Measurements from ENCODE around the gene SNX3.

Gene SNX3

GRCh38 chr6:108203189-108204112, 57.4 kb downstream of the SNX3 start:
- DNase-seq (ENCODE audit: low read depth) = no peak

DNA sequence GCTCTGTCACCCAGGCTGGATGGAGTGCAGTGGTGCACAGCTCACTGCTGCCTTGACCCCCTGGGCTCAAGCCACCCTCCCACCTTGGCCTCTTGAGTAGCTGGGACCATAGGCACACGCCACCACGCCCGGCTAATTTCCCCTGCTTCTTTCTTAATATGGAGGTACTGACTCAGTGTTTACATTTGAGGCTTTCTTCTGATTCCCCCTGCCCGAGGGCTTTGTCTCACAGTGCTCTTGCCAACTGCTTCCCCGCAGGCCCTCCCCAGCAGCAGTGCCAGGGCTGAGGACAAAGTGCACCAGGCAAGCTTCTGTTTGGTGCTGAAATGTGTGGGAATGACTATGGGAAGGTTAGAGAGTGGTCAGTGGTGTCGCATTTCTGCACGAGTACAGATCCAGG, 60.2 kb downstream of the SNX3 start:
- no peak for DNase-seq (ENCODE audit: low read depth)

DNA sequence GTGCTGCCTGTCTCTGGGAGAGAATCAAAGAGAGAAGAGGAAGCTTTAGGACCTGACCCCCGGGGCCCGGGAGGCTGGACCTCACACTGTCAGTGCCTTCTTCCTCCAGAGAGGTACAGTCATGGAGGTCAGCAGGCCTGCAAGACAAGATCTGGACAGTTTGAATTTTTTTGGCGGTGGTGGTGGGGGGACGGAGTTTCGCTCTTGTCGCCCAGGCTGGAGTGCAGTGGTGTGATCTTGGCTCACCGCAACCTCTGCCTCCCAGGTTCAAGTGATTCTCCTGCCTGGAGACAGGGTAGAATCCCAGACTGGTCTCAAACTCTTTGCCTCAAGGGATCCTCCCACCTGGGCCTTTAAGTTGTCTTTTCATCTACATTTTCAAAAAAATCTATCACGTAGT, 60.7 kb downstream of the SNX3 start:
- DNase-seq (ENCODE audit: low read depth) = no peak

GRCh38 chr6:108198761-108199498, 61.9 kb downstream of the SNX3 start:
- DNase-seq (ENCODE audit: low read depth) = no peak

DNA sequence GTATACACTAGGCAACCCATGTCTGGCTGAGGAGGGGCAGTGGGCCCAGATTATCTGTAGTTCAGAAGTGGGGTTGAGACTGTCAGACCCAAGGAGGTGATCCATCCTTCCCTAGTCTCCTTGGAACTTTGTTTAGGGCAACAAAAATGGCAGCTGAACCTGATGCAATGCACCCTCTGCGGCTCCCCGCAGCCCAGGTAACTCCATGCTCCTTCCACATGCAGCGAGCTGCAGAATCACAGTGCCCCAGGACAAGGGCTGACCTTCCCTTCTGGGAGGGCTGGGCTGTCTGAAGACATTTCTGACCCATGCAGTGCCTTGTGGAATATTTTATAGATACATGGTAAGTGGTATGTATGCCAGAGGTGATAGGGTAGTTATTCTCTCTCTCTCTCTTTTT, 65.6 kb downstream of the SNX3 start:
- DNase-seq (ENCODE audit: low read depth) = no peak

GRCh38 chr6:108194503-108194902, 66.3 kb downstream of the SNX3 start:
- no peak for DNase-seq (ENCODE audit: low read depth)

GRCh38 chr6:108193835-108194234, 67.0 kb downstream of the SNX3 start:
- DNase-seq (ENCODE audit: low read depth) = no peak

DNA sequence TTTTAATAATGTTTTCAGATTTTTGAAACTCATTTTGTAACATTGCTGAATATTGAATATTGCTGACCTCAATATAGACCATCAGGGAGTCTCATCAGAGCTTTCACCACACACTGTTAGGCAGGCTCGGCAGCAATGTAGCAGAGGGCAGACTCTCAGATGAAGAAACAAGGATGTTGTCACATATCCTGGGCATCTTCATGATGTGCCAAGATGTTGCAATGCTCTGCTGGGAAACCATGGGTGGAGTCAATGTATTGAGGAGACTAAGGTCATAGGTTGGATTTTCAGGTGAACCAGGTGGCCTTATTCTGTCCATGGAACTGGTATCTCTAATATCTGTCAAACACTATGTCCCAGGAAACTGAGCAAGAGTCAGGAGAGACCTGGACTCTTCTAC, 67.7 kb downstream of the SNX3 start:
- no peak for DNase-seq (ENCODE audit: low read depth)

DNA sequence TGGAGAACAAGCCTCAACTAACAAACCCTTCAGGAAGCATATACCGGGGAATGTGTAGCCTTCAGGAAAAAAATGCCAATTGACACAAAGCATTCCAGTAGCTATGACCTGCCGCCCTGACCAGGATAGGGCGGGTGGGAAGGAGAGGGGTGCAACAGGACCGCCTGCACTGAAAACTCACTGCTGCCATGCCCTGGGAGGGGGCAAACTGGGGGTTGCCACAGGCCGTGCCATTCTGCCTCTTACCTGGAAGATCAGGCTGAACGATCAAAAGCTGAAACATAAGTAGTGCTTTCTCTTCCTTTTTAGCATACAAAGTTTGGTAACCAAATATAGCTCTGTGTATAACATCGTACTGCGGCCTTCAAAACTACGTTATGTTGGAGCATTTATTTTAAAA, 73.3 kb downstream of the SNX3 start:
- DNase-seq (ENCODE audit: low read depth) = no peak

DNA sequence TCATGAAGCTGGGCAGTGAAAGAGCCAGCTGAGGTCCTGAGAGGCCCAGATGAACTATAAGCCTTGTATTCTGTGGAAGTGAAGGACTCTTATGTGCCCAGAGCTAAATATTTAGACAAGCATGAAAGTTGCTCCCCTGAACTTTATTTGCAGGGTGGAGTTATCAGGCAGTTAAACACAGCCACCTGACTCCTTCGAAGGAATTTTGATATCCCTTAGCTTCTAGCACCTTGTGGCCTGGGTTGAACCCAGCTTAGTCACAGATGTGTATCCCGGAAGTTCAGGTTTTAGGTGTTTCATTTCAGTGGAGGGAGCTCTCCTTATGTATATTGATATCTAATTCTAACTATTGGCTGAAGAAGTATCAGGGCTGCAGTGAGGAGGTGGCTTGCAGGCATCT, 74.6 kb downstream of the SNX3 start:
- DNase-seq (ENCODE audit: low read depth) = no peak

- DNase-seq (ENCODE audit: low read depth) = no peak
These were observed 80.1 kb downstream of the SNX3 start for GRCh38 chr6:108180776-108181175.

- DNase-seq (ENCODE audit: low read depth) = no peak
These were observed 80.6 kb downstream of the SNX3 start for GRCh38 chr6:108180266-108180665.

DNA sequence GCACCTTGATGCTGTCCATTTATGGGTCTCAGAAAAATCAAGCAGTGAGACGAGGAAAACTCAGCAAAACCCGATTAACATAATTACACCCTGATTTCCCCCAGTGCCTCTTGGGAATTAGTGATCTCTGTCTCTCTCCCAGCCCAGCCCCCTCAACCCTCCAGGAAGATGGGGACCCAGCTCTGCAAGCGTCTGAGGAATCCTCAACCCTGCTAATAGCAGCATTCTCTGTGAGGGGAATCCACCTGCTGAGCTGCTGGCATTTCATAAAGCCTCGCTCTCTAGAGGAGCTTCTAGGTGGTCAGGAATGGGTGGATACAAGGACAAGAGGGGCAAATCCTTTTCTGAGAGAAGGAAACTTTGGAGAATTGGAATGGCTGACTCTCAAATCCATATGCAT, 81.1 kb downstream of the SNX3 start:
- DNase-seq (ENCODE audit: low read depth) = no peak

DNA sequence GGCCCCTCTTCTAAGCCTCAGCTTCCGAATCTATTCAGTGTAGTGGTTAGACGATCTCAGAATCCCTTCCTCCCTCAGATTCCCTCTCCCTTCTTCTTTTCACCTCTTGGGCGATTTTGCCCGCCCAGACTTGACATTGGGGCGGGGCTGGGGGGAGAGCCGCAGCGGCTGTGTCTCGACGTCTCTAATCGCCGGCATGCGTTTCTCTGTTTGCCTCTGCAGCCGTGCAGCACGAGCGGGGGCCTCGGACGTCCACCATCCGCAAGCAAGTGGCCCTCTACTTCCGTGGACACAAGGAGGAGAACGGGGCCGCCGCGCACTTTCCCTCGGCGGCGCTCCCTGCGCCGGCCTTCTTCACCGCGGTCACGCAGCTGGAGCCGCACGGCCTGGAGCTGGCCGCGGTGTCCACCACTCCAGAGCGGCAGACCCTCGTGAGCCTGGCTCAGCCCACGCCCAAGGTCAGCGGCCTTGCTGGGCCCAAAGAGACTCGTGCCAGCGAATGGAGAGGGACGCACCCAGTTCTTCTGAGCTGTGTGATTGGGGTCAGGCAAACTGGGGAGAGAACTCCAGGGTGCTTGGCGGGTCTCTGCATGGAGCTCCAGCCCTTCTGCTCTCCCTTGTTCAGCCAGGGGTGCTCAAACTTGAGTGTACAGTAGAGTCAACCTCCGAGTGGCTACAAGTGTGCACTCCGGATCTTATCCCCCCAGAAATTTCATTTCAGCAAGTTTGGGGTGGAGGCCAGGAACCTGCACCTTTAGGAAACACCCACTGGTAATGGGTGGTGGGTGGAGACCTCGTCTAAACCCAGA, 84.4 kb downstream of the SNX3 start:
- no peak for DNase-seq (ENCODE audit: low read depth)

DNA sequence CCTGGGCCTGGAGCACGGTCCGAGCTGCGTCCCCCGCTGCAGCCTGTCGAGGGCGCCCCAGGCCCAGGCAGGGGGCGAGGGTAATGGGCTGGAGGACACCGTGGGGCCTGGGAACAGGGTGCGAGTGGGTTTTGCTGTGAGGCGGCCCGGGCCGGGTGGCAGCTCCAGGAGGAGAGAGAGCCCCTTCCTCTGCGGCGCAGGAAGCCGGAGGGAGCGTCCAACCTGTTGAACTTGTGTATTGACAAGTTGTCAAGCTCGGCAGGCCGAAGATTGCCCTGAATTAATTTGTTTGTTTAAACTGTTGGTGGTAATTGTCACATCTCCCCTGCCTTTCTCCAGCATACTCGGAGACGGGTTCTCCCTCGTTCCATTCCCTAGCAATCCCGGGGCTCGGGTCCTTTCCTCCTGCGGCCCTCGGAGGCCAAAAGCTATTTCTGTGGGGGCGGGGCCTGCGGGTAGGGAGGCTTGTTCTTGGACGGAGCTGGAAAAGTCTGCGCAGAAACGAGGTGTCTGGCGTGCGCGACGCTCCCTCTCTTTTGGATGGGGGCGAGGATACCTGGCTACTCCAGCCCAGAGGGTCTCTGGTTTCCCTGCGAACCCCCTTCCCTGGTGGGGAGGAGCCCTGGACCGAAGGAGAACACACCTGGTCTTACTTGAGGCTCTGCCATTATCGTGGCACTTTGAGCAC, 85.1 kb downstream of the SNX3 start:
- no peak for DNase-seq (ENCODE audit: low read depth)

- no peak for DNase-seq (ENCODE audit: low read depth)
These were observed 85.7 kb downstream of the SNX3 start for GRCh38 chr6:108175176-108175591.

- no peak for DNase-seq (ENCODE audit: low read depth)
These were observed 86.3 kb downstream of the SNX3 start for GRCh38 chr6:108174371-108175175.

DNA sequence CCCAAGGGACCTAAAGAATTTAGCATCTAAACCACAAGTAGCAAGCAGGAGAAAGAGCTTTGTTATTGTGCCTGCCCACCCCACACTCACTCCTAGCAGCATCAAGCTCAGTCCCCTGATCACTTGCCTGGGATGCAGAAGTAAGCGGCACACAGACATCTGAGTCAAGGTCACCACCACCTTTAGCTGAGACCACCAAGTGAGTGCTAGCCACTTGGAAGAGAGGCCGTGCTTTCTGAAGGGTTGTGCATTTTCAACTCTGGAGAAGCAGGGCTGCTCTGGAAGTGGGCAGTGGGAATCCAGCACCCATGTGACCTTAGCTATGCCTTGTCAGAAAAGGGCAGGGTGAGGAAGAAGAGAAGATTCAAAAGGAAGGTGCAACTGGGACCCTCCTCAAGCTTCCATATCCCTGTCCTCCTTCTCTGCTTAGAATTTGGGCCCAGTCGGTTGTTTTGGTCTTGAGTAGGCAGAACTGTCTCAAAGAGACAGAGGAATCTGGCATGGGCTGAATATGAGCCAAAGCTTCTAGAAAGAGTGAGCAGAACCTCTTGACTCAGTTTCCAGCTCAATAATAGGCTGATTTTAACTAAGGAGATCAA, 88.8 kb downstream of the SNX3 start:
- DNase-seq (ENCODE audit: low read depth) = no peak

- DNase-seq (ENCODE audit: low read depth) = no peak
These were observed 89.4 kb downstream of the SNX3 start for GRCh38 chr6:108171291-108171917.
